HepG2 (cell line): ENCODE measurements around the gene ATP1B2. TPM values are rescaled to one million over a fixed set of nuclear protein-coding genes. Genes with fewer than 3 reads are reported as not detected.
A peak's percentile ranks its signal among the peaks of the same experiment; 100 is the strongest.

Source experiments
- ATM ChIP-seq: fragments of 450-650 bp; IDR thresholded peaks from 2 replicates; pipeline ENCODE4 v1.7.1; 2017; ENCODE audit warnings: mild to moderate bottlenecking, borderline replicate concordance
- ERF ChIP-seq: IDR thresholded peaks from 2 replicates; pipeline ENCODE4 v1.6.1; 2018; ENCODE audit warnings: missing biosample characterization, missing genetic modification reagents
- KDM5A ChIP-seq: fragments of 200-600 bp; sonication (generic); IDR thresholded peaks from 2 replicates; pipeline ENCODE4 v1.7.0; 2018; ENCODE audit warnings: antibody characterized with exemption, mild to moderate bottlenecking, low read length, borderline replicate concordance
- NFIB ChIP-seq: sonication (generic); formaldehyde crosslinking; IDR thresholded peaks from 2 replicates; pipeline ENCODE4 v1.9.0; 2021; ENCODE audit warnings: missing genetic modification reagents, mild to moderate bottlenecking, borderline replicate concordance
- RBFOX2 ChIP-seq: fragments of 200-400 bp; formaldehyde crosslinking; IDR thresholded peaks from 2 replicates; pipeline ENCODE4 v1.6.1; 2017; ENCODE audit warnings: low read depth, mild to moderate bottlenecking, low read length
- SIN3A ChIP-seq: IDR thresholded peaks from 2 replicates; pipeline ENCODE4 v1.6.1; 2011; ENCODE audit warnings: low read depth, mild to moderate bottlenecking, control low read depth, low read length, borderline replicate concordance
- SOX5 ChIP-seq: IDR thresholded peaks from 2 replicates; pipeline ENCODE4 v1.6.1; 2016; ENCODE audit warnings: borderline replicate concordance
- TAF1 ChIP-seq: sonication (generic); formaldehyde crosslinking; IDR thresholded peaks from 2 replicates; pipeline ENCODE4 v1.4.0; 2020; ENCODE audit warnings: missing genetic modification reagents
- ZNF333 ChIP-seq: sonication (generic); formaldehyde crosslinking; IDR thresholded peaks from 2 replicates; pipeline ENCODE4 v1.4.0; 2020; ENCODE audit warnings: mild to moderate bottlenecking, missing genetic modification reagents, borderline replicate concordance
- ZNF777 ChIP-seq: sonication (generic); formaldehyde crosslinking; IDR thresholded peaks from 2 replicates; pipeline ENCODE4 v1.4.0; 2020; ENCODE audit warnings: missing genetic modification reagents
- polyA plus RNA-seq, 8 experiments: library from polyadenylated mRNA; depleted of rRNA in 3 of 8; stranded (reverse) in 7 of 8; unstranded in 1 of 8; fragments of >200 nt; fragmentation: Illumina TruSeq in 4 of 8; extraction: Trizol in 4 of 8; gene quantifications; 2 replicates each; pipeline versions ENCODE4 v1.2.1 to v1.2.3, GENCODE V29; 2011 to 2016; ENCODE audit warnings: low read depth in 4 of 8, missing spikeins in 1 of 8, mixed read lengths in 1 of 8; ENCODE audit not compliant: insufficient read depth in 1 of 8
- total RNA-seq, 5 experiments: library from RNA; depleted of rRNA; stranded (reverse); fragments of >200 nt; fragmentation: Illumina TruSeq; extraction: Trizol; gene quantifications; 2 replicates each; pipeline ENCODE4 v1.2.3, GENCODE V29; 2016; ENCODE audit warnings: low read depth in 1 of 5
- TF ChIP-seq, protein P1 (sequence below): sonication (generic); formaldehyde crosslinking; IDR thresholded peaks from 2 replicates; pipeline ENCODE4 v1.8.0; 2022; ENCODE audit warnings: mild to moderate bottlenecking, missing genetic modification reagents, borderline replicate concordance
- TF ChIP-seq, protein P2 (sequence below): sonication (generic); formaldehyde crosslinking; IDR thresholded peaks from 2 replicates; pipeline ENCODE4 v1.8.0; 2022; ENCODE audit warnings: mild to moderate bottlenecking, missing genetic modification reagents

ATP1B2 gene
- total and polyA plus RNA-seq, 2 of the 13 experiments (the other 11 are each of a cell fraction or from before 2014, with no cell fraction given): not detected

DNA sequence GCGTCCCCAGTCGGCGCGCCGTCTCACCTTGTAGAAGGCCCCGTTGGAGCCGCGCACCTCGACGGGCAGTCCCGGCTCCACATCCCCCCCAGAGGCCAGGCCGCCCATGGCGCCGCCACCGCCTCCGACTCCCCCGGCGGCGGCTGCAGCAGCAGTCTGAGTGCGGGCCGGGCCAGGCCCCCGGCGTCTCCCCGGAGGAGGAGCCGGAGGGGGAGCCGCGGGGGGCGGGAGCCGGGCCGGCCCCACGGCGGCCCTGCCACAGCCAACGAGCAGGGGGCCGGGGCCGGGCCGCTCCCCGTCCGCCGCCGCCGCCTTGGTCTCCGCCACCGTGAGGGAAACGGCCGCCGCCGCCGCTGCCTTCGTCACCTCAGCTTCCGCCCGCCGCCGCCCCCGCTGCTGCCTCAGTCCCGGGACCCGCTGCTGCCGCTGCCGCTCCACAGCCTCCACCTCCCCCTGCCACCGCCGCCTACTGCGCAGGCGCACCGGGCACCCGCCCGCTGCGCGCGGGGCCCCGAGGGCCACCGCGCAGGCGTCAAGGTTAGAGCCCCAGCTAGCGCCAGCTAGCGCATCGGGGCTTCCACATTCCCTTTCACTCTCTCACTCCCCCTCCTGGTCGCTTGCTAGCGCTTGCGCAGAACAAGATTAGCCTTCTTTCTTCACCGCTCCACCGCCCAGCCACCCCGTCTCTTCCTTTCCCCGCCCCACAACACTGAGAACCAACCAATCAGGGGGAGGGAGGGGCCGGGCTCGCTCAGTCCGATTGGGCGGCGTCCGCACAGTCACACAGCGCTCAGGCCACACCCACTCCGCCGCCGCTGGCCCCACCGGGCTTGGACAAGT, 36.1 kb upstream of the ATP1B2 start, which contains the start of gene FXR2 (continued):
- TF ChIP-seq, protein P1, sequence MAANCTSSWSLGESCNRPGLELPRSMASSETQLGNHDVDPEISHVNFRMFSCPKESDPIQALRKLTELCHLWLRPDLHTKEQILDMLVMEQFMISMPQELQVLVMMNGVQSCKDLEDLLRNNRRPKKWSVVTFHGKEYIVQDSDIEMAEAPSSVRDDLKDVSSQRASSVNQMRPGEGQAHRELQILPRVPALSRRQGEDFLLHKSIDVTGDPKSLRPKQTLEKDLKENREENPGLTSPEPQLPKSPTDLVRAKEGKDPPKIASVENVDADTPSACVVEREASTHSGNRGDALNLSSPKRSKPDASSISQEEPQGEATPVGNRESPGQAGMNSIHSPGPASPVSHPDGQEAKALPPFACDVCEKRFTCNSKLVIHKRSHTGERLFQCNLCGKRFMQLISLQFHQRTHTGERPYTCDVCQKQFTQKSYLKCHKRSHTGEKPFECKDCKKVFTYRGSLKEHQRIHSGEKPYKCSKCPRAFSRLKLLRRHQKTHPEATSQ (CRISPR knock-in tag): no peak
- TF ChIP-seq TAF1 (CRISPR knock-in tag): 0 out of 2 replicates have a peak, but pooled peaks have one; percentile 10
- peak; percentile 85; the same call in 1 of the 2 replicates for TF ChIP-seq ZNF777 (CRISPR knock-in tag)
- TF ChIP-seq SIN3A: peak; percentile 32; the same call in 1 of the 2 replicates
- TF ChIP-seq RBFOX2: peak; percentile 87
- 0 out of 2 replicates have a peak, but pooled peaks have one; percentile 26 for TF ChIP-seq KDM5A
- TF ChIP-seq, protein P2, sequence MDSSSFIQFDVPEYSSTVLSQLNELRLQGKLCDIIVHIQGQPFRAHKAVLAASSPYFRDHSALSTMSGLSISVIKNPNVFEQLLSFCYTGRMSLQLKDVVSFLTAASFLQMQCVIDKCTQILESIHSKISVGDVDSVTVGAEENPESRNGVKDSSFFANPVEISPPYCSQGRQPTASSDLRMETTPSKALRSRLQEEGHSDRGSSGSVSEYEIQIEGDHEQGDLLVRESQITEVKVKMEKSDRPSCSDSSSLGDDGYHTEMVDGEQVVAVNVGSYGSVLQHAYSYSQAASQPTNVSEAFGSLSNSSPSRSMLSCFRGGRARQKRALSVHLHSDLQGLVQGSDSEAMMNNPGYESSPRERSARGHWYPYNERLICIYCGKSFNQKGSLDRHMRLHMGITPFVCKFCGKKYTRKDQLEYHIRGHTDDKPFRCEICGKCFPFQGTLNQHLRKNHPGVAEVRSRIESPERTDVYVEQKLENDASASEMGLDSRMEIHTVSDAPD (CRISPR knock-in tag): no peak
- TF ChIP-seq ERF (CRISPR knock-in tag): peak; percentile 32; the same call in 1 of the 2 replicates
- TF ChIP-seq ATM: no peak
- TF ChIP-seq ZNF333: 0 out of 2 replicates have a peak, but pooled peaks have one; percentile 50
- no peak for TF ChIP-seq NFIB (CRISPR knock-in tag)
- no peak for TF ChIP-seq SOX5 (CRISPR knock-in tag)
